ENCODE data around the gene RPRM.

The RPRM gene

GRCh38 chr2:153495725-153496124 lies 17.2 kb upstream of the RPRM start:
- TF ChIP-seq CTCF (IDR thresholded peaks at IDR 0.05): no peak

- no peak for TF ChIP-seq CTCF (IDR thresholded peaks at IDR 0.05)
These were observed 9.5 kb upstream of the RPRM start for GRCh38 chr2:153488072-153488471.

GRCh38 chr2:153487448-153487847 lies 8.9 kb upstream of the RPRM start:
- no peak for TF ChIP-seq CTCF (IDR thresholded peaks at IDR 0.05)

- no peak for TF ChIP-seq CTCF (IDR thresholded peaks at IDR 0.05)
These were observed 1.0 kb upstream of the RPRM start for GRCh38 chr2:153479573-153479972.

GRCh38 chr2:153477636-153478288 lies 800 bp downstream of the RPRM start:
- TF ChIP-seq CTCF (IDR thresholded peaks at IDR 0.05): no peak

GRCh38 chr2:153476816-153477635 lies 1.5 kb downstream of the RPRM start:
- TF ChIP-seq CTCF (IDR thresholded peaks at IDR 0.05): no peak

- no peak for TF ChIP-seq CTCF (IDR thresholded peaks at IDR 0.05)
These were observed 2.1 kb downstream of the RPRM start for GRCh38 chr2:153476491-153476815.
